Fibroblast of the conjunctiva (primary cell): ENCODE measurements around the gene LAMA3.

Experiments used
- DNase-seq: peaks from one replicate; pipeline ENCODE4 v3.0.0-alpha.2; 2010; ENCODE audit warnings: low read depth

The LAMA3 gene

GRCh38 chr18:23668731-23669130, 20.5 kb upstream of the LAMA3 start:
- no peak for DNase-seq

- no peak for DNase-seq
Observed at GRCh38 chr18:23669202-23669766, 20.0 kb upstream of the LAMA3 start.

- DNase-seq = no peak
Observed at GRCh38 chr18:23669804-23670405, 19.3 kb upstream of the LAMA3 start.

GRCh38 chr18:23671564-23671963, 17.7 kb upstream of the LAMA3 start:
- DNase-seq = no peak

- DNase-seq = no peak
Observed at GRCh38 chr18:23673725-23674124, 15.5 kb upstream of the LAMA3 start.

- no peak for DNase-seq
Observed at GRCh38 chr18:23675236-23675635, 14.0 kb upstream of the LAMA3 start.

- no peak for DNase-seq
Observed at GRCh38 chr18:23675896-23676295, 13.4 kb upstream of the LAMA3 start.

- DNase-seq = no peak
Observed at GRCh38 chr18:23682045-23682444, 7.2 kb upstream of the LAMA3 start.

- DNase-seq = no peak
Observed at GRCh38 chr18:23682472-23682871, 6.8 kb upstream of the LAMA3 start.

GRCh38 chr18:23683155-23683554, 6.1 kb upstream of the LAMA3 start:
- DNase-seq = no peak

- no peak for DNase-seq
Observed at GRCh38 chr18:23683671-23684070, 5.6 kb upstream of the LAMA3 start.

- DNase-seq = no peak
Observed at GRCh38 chr18:23684515-23685197, 4.6 kb upstream of the LAMA3 start.

GRCh38 chr18:23688528-23688927, 725 bp upstream of the LAMA3 start:
- no peak for DNase-seq

- no peak for DNase-seq
Observed at GRCh38 chr18:23689616-23690504, 607 bp downstream of the LAMA3 start.

- no peak for DNase-seq
Observed at GRCh38 chr18:23690505-23691068, 1.3 kb downstream of the LAMA3 start.

- no peak for DNase-seq
Observed at GRCh38 chr18:23693846-23694245, 4.6 kb downstream of the LAMA3 start.

- no peak for DNase-seq
Observed at GRCh38 chr18:23694637-23695430, 5.6 kb downstream of the LAMA3 start.

- DNase-seq = no peak
Observed at GRCh38 chr18:23701017-23701416, 11.8 kb downstream of the LAMA3 start.

GRCh38 chr18:23701544-23702064, 12.4 kb downstream of the LAMA3 start:
- DNase-seq = no peak

- no peak for DNase-seq
Observed at GRCh38 chr18:23702606-23703005, 13.4 kb downstream of the LAMA3 start.
